Neural crest cell (in vitro differentiated cells): Measurements from ENCODE around the gene CNIH3. TPM values are rescaled to one million over a fixed set of nuclear protein-coding genes. Genes with fewer than 3 reads are reported as not detected.

Experiments
- DNase-seq: peaks from one replicate; pipeline ENCODE4 v3.0.0; 2021; ENCODE audit warnings: low read depth, mixed read lengths, low spot score
- H3K27ac Mint-ChIP-seq: one replicate; pipeline ENCODE4 v1.8.0; 2021; ENCODE audit warnings: mild to moderate bottlenecking, mixed read lengths; ENCODE audit not compliant: unreplicated experiment
- H3K27me3 Mint-ChIP-seq: 2 replicates; pipeline ENCODE4 v1.8.0; 2021; ENCODE audit warnings: low read depth, mild to moderate bottlenecking, mixed read lengths
- H3K36me3 Mint-ChIP-seq: 2 replicates; pipeline ENCODE4 v1.8.0; 2021; ENCODE audit warnings: low read depth, mild to moderate bottlenecking, mixed read lengths
- H3K4me1 Mint-ChIP-seq: 2 replicates; pipeline ENCODE4 v1.8.0; 2021; ENCODE audit warnings: mixed read lengths
- H3K4me3 Mint-ChIP-seq: one replicate; pipeline ENCODE4 v1.8.0; 2021; ENCODE audit warnings: mild to moderate bottlenecking, mixed read lengths
- H3K9me3 Mint-ChIP-seq: 2 replicates; pipeline ENCODE4 v1.8.0; 2021; ENCODE audit warnings: mixed read lengths
- total RNA-seq: library from RNA; stranded (reverse); gene quantifications from 2 replicates; pipeline ENCODE4 v1.2.1, GENCODE V29; 2021
- TF ChIP-seq, protein P1 (sequence below): fragments of 200-600 bp; sonication (generic); conservative IDR thresholded peaks from 2 replicates; pipeline ENCODE4 v1.5.0; 2021; ENCODE audit warnings: antibody characterized with exemption, mild to moderate bottlenecking

CNIH3 gene
- total RNA-seq, 1 donor from 2014 or later = 3.8 TPM

DNA sequence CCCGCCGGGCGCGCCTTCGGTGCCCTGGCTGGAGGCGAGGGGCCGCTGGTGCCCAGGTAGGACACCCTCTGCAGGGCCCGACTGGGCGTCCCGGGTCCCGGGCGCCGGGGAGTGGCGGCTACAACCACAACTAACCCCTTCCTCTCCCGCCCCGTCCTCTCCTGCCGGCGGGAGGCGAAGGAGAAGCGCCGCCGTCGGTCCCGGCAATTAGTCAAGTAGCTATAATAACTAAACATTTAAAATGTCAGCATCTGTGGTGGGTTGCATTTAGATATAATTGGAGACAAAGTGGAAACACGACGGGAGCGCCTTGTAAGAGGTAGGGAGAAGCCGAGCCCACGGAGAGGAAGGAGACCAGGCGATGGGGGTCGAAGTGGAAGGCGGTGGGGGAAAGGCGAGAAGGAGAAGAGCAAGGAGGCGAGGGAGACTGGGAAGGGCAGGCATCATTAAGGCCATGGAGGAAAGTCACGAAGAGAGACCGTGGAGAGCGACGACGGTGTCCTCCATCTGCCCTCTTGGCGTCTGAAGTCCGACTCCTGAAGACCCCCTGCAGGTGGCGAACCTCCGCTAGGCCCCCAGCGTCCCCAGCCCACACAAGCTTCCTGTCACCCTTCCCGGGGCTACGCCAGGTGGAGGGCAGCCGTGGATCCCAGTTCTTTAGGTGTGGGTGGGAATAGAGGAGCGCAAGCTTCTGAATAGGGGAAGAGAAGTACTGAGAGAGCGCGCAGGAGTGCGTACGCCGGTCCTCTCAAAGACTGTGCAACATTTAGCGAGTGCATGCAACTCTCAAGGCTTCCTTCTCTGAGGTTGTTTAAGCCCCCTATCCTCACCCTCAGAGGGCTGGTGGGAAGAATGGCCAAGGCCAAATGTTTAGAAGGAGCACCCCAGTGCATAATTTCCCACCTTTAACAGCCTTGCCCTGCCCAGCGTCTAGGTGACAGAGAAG is 1.6 kb downstream of the CNIH3 start:
- DNase-seq = no peak
- Mint-ChIP-seq H3K36me3 (peaks cover 2% of the 10 kb centered on the region), H3K4me3 (peak overlapping the region; percentile 63), H3K27ac (no peak overlapping the region), H3K27me3 (peaks cover 85% of the 10 kb centered on the region), H3K9me3 (peaks cover 7% of the 10 kb centered on the region), H3K4me1 (peaks cover 16% of the 10 kb centered on the region)
- TF ChIP-seq, protein P1, sequence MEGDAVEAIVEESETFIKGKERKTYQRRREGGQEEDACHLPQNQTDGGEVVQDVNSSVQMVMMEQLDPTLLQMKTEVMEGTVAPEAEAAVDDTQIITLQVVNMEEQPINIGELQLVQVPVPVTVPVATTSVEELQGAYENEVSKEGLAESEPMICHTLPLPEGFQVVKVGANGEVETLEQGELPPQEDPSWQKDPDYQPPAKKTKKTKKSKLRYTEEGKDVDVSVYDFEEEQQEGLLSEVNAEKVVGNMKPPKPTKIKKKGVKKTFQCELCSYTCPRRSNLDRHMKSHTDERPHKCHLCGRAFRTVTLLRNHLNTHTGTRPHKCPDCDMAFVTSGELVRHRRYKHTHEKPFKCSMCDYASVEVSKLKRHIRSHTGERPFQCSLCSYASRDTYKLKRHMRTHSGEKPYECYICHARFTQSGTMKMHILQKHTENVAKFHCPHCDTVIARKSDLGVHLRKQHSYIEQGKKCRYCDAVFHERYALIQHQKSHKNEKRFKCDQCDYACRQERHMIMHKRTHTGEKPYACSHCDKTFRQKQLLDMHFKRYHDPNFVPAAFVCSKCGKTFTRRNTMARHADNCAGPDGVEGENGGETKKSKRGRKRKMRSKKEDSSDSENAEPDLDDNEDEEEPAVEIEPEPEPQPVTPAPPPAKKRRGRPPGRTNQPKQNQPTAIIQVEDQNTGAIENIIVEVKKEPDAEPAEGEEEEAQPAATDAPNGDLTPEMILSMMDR = no peak

DNA sequence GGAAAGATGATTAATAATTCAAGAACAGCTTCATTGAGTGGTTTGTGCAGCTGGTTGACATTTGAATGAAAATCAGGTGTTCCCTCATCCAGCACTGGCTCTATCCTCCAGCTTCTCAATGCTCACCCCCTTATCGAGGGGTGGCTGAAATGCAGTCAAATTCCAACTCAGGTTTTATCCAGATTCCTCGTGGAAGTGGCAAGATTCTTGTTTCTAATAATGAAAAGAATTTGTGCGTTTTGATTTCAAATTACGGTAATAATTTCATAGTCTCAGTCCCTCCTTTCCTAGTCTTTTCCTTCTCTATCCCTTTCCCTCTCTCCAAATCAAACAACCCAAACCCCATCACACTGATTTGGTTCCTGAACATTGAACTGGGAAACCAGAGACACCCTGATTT is 3.1 kb downstream of the CNIH3 start:
- Mint-ChIP-seq H3K36me3 (peaks cover 2% of the 10 kb centered on the region), H3K27ac (no peak overlapping the region), H3K9me3 (peaks cover 7% of the 10 kb centered on the region), H3K27me3 (peaks cover 89% of the 10 kb centered on the region), H3K4me3 (peak overlapping the region; percentile 48), H3K4me1 (peaks cover 20% of the 10 kb centered on the region)
- TF ChIP-seq, protein P1 = no peak
- no peak for DNase-seq

GRCh38 chr1:224620105-224620504 is 4.0 kb downstream of the CNIH3 start:
- H3K27me3 Mint-ChIP-seq = peaks cover 88% of the 10 kb centered on the region
- H3K36me3 Mint-ChIP-seq = peaks cover 2% of the 10 kb centered on the region
- TF ChIP-seq, protein P1 = no peak
- no peak overlapping the region for H3K4me3 Mint-ChIP-seq
- H3K27ac Mint-ChIP-seq = no peak overlapping the region
- H3K9me3 Mint-ChIP-seq = peaks cover 7% of the 10 kb centered on the region
- peaks cover 20% of the 10 kb centered on the region for H3K4me1 Mint-ChIP-seq
- DNase-seq = no peak

DNA sequence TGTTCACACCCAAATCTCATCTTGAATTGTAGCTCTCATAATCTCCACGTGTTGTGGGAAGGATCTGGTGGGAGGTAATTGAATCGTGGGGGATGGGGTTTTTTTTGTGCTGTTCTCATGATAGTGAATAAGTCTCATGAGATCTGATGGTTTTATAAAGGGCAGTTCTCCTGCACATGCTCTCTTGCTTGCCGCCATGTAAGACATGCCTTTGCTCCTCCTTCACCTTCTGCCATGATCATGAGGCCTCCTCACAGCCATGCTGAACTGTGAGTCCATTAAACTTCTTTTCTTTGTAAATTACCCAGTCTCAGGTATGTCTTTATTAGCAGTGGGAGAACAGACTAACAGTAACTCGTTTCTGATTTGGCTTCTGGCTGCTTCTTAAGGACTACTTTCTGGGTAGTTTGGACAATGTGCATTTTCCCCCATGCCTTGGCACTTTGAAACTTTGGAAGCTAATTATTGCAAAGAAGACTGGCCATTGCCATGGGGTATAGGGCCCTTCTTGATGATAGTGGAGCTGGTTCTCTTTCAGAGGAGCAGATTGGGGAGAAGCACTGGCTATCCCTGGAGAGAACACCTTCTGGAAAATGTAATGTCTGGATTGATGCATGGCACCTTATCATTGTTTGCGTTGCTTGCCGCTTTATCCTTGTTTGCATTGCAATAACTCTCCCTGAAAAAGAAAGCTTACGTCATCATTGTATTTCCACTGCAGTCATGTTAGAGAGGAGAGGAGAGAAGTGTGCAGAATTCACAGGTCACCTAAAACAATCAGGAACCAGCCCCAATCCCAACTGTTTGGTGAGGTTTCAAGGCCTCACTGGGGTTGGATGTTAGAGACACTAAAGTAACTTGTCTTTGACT is 5.9 kb downstream of the CNIH3 start:
- no peak overlapping the region for H3K27ac Mint-ChIP-seq
- peaks cover 72% of the 10 kb centered on the region for H3K27me3 Mint-ChIP-seq
- TF ChIP-seq, protein P1 = no peak
- no peak overlapping the region for H3K4me3 Mint-ChIP-seq
- no peak for DNase-seq
- peaks cover 2% of the 10 kb centered on the region for H3K36me3 Mint-ChIP-seq
- H3K4me1 Mint-ChIP-seq = peaks cover 8% of the 10 kb centered on the region
- peaks cover 7% of the 10 kb centered on the region for H3K9me3 Mint-ChIP-seq

DNA sequence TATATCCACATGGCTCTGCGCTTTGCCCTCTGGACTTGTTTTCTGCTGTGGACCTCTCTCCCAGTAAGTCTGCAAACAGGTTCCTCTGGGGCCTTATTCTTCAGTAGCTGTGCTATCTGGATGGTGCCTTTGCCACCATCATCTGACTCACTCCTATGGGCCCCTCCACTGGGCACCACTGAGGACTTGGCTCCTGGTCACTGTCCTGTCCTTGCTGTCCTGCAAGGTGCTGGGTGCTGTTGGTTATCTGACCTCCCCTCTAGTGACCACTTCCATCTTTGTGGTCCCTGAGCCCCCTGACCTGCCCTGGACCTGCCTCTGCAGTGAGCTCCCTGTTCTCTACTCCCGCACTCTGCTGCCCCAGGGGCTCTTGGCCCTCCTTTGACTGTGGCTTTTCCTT is 6.7 kb downstream of the CNIH3 start:
- H3K4me1 Mint-ChIP-seq = peaks cover 4% of the 10 kb centered on the region

More for the DNA sequence above, 6.7 kb downstream of the CNIH3 start:
- H3K4me3 Mint-ChIP-seq = no peak overlapping the region
- DNase-seq = no peak
- TF ChIP-seq, protein P1 = no peak
- peaks cover 2% of the 10 kb centered on the region for H3K36me3 Mint-ChIP-seq
- H3K27ac Mint-ChIP-seq = no peak overlapping the region
- H3K9me3 Mint-ChIP-seq = peaks cover 7% of the 10 kb centered on the region
- H3K27me3 Mint-ChIP-seq = peaks cover 64% of the 10 kb centered on the region
